ENCODE results near the gene TOM1L1.

The TOM1L1 gene

GRCh38 chr17:54876656-54877195 lies 23.9 kb upstream of the TOM1L1 start:
- H3K4me1 ChIP-seq (ENCODE audit: control insufficient read depth, insufficient read depth, low read length) = 0 out of 2 replicates have a peak, but pooled peaks cover 7% of the 10 kb centered on the region
- no peak overlapping the region for H3K4me3 ChIP-seq (ENCODE audit: low read depth, low read length)
- H3K27me3 ChIP-seq (ENCODE audit: control insufficient read depth, insufficient read depth, low read length) = no peaks in the 10 kb centered on the region
- H3K27ac ChIP-seq (ENCODE audit: low read depth, low read length) = no peak overlapping the region
- peaks cover 9% of the 10 kb centered on the region; the same call in 1 of the 2 replicates for H3K9me3 ChIP-seq (ENCODE audit: control insufficient read depth, insufficient read depth, low read depth, low read length)
- no peak overlapping the region for H3K9ac ChIP-seq (ENCODE audit: low read length)
- H3K36me3 ChIP-seq (ENCODE audit: control insufficient read depth, insufficient read depth, low read length) = no peaks in the 10 kb centered on the region

GRCh38 chr17:54881255-54881972 lies 19.2 kb upstream of the TOM1L1 start:
- peaks cover 9% of the 10 kb centered on the region; the same call in 1 of the 2 replicates for H3K9me3 ChIP-seq (ENCODE audit: control insufficient read depth, insufficient read depth, low read depth, low read length)
- no peaks in the 10 kb centered on the region for H3K27me3 ChIP-seq (ENCODE audit: control insufficient read depth, insufficient read depth, low read length)
- no peaks in the 10 kb centered on the region for H3K36me3 ChIP-seq (ENCODE audit: control insufficient read depth, insufficient read depth, low read length)
- no peak overlapping the region for H3K9ac ChIP-seq (ENCODE audit: low read length)
- H3K27ac ChIP-seq (ENCODE audit: low read depth, low read length) = no peak overlapping the region
- no peak overlapping the region for H3K4me3 ChIP-seq (ENCODE audit: low read depth, low read length)
- 0 out of 2 replicates have a peak, but pooled peaks cover 2% of the 10 kb centered on the region for H3K4me1 ChIP-seq (ENCODE audit: control insufficient read depth, insufficient read depth, low read length)

- H3K27ac ChIP-seq (ENCODE audit: low read depth, low read length) = no peak overlapping the region
- no peaks in the 10 kb centered on the region for H3K4me1 ChIP-seq (ENCODE audit: control insufficient read depth, insufficient read depth, low read length)
- no peak overlapping the region for H3K4me3 ChIP-seq (ENCODE audit: low read depth, low read length)
- H3K36me3 ChIP-seq (ENCODE audit: control insufficient read depth, insufficient read depth, low read length) = no peaks in the 10 kb centered on the region
- 0 out of 2 replicates have a peak, but pooled peaks cover 4% of the 10 kb centered on the region for H3K9me3 ChIP-seq (ENCODE audit: control insufficient read depth, insufficient read depth, low read depth, low read length)
- H3K27me3 ChIP-seq (ENCODE audit: control insufficient read depth, insufficient read depth, low read length) = no peaks in the 10 kb centered on the region
- H3K9ac ChIP-seq (ENCODE audit: low read length) = no peak overlapping the region
Measured at GRCh38 chr17:54882371-54882770, 18.3 kb upstream of the TOM1L1 start.

- Histone ChIP-seq H3K27ac (ENCODE audit: low read depth, low read length) (no peak overlapping the region), H3K36me3 (ENCODE audit: control insufficient read depth, insufficient read depth, low read length) (no peaks in the 10 kb centered on the region), H3K27me3 (ENCODE audit: control insufficient read depth, insufficient read depth, low read length) (no peaks in the 10 kb centered on the region), H3K9me3 (ENCODE audit: control insufficient read depth, insufficient read depth, low read depth, low read length) (no peaks in the 10 kb centered on the region), H3K4me3 (ENCODE audit: low read depth, low read length) (no peak overlapping the region), H3K4me1 (ENCODE audit: control insufficient read depth, insufficient read depth, low read length) (no peaks in the 10 kb centered on the region), H3K9ac (ENCODE audit: low read length) (no peak overlapping the region)
Measured at GRCh38 chr17:54882950-54883349, 17.7 kb upstream of the TOM1L1 start.

GRCh38 chr17:54883939-54884338 lies 16.7 kb upstream of the TOM1L1 start:
- Histone ChIP-seq H3K9me3 (ENCODE audit: control insufficient read depth, insufficient read depth, low read depth, low read length) (no peaks in the 10 kb centered on the region), H3K9ac (ENCODE audit: low read length) (no peak overlapping the region), H3K4me1 (ENCODE audit: control insufficient read depth, insufficient read depth, low read length) (no peaks in the 10 kb centered on the region), H3K27me3 (ENCODE audit: control insufficient read depth, insufficient read depth, low read length) (no peaks in the 10 kb centered on the region), H3K36me3 (ENCODE audit: control insufficient read depth, insufficient read depth, low read length) (no peaks in the 10 kb centered on the region), H3K4me3 (ENCODE audit: low read depth, low read length) (no peak overlapping the region), H3K27ac (ENCODE audit: low read depth, low read length) (no peak overlapping the region)

- H3K4me3 ChIP-seq (ENCODE audit: low read depth, low read length) = no peak overlapping the region
- no peak overlapping the region for H3K9ac ChIP-seq (ENCODE audit: low read length)
- H3K36me3 ChIP-seq (ENCODE audit: control insufficient read depth, insufficient read depth, low read length) = no peaks in the 10 kb centered on the region
- H3K27ac ChIP-seq (ENCODE audit: low read depth, low read length) = no peak overlapping the region
- H3K27me3 ChIP-seq (ENCODE audit: control insufficient read depth, insufficient read depth, low read length) = no peaks in the 10 kb centered on the region
- H3K4me1 ChIP-seq (ENCODE audit: control insufficient read depth, insufficient read depth, low read length) = peaks cover 3% of the 10 kb centered on the region
- no peaks in the 10 kb centered on the region for H3K9me3 ChIP-seq (ENCODE audit: control insufficient read depth, insufficient read depth, low read depth, low read length)
Measured at GRCh38 chr17:54887787-54888186, 12.9 kb upstream of the TOM1L1 start.

- Histone ChIP-seq H3K4me3 (ENCODE audit: low read depth, low read length) (no peak overlapping the region), H3K36me3 (ENCODE audit: control insufficient read depth, insufficient read depth, low read length) (no peaks in the 10 kb centered on the region), H3K27ac (ENCODE audit: low read depth, low read length) (no peak overlapping the region), H3K9me3 (ENCODE audit: control insufficient read depth, insufficient read depth, low read depth, low read length) (no peaks in the 10 kb centered on the region), H3K4me1 (ENCODE audit: control insufficient read depth, insufficient read depth, low read length) (peaks cover 3% of the 10 kb centered on the region), H3K9ac (ENCODE audit: low read length) (no peak overlapping the region), H3K27me3 (ENCODE audit: control insufficient read depth, insufficient read depth, low read length) (no peaks in the 10 kb centered on the region)
Measured at GRCh38 chr17:54888254-54888653, 12.4 kb upstream of the TOM1L1 start.

GRCh38 chr17:54888981-54889380 lies 11.7 kb upstream of the TOM1L1 start:
- Histone ChIP-seq H3K4me1 (ENCODE audit: control insufficient read depth, insufficient read depth, low read length) (peaks cover 3% of the 10 kb centered on the region), H3K4me3 (ENCODE audit: low read depth, low read length) (no peak overlapping the region), H3K27ac (ENCODE audit: low read depth, low read length) (no peak overlapping the region), H3K36me3 (ENCODE audit: control insufficient read depth, insufficient read depth, low read length) (no peaks in the 10 kb centered on the region), H3K9me3 (ENCODE audit: control insufficient read depth, insufficient read depth, low read depth, low read length) (no peaks in the 10 kb centered on the region), H3K27me3 (ENCODE audit: control insufficient read depth, insufficient read depth, low read length) (no peaks in the 10 kb centered on the region), H3K9ac (ENCODE audit: low read length) (no peak overlapping the region)

- H3K27ac ChIP-seq (ENCODE audit: low read depth, low read length) = no peak overlapping the region
- no peak overlapping the region for H3K4me3 ChIP-seq (ENCODE audit: low read depth, low read length)
- H3K9ac ChIP-seq (ENCODE audit: low read length) = no peak overlapping the region
Measured at GRCh38 chr17:54891176-54891821, 9.4 kb upstream of the TOM1L1 start.

GRCh38 chr17:54892360-54892759 lies 8.3 kb upstream of the TOM1L1 start:
- Histone ChIP-seq H3K4me1 (ENCODE audit: control insufficient read depth, insufficient read depth, low read length) (peaks cover 3% of the 10 kb centered on the region), H3K4me3 (ENCODE audit: low read depth, low read length) (no peak overlapping the region), H3K9me3 (ENCODE audit: control insufficient read depth, insufficient read depth, low read depth, low read length) (no peaks in the 10 kb centered on the region), H3K27ac (ENCODE audit: low read depth, low read length) (no peak overlapping the region), H3K27me3 (ENCODE audit: control insufficient read depth, insufficient read depth, low read length) (no peaks in the 10 kb centered on the region), H3K9ac (ENCODE audit: low read length) (no peak overlapping the region), H3K36me3 (ENCODE audit: control insufficient read depth, insufficient read depth, low read length) (no peaks in the 10 kb centered on the region)

More at GRCh38 chr17:54891176-54891821, 9.4 kb upstream of the TOM1L1 start:
- Histone ChIP-seq H3K27me3 (ENCODE audit: control insufficient read depth, insufficient read depth, low read length) (no peaks in the 10 kb centered on the region), H3K9me3 (ENCODE audit: control insufficient read depth, insufficient read depth, low read depth, low read length) (no peaks in the 10 kb centered on the region), H3K4me1 (ENCODE audit: control insufficient read depth, insufficient read depth, low read length) (peaks cover 3% of the 10 kb centered on the region), H3K36me3 (ENCODE audit: control insufficient read depth, insufficient read depth, low read length) (no peaks in the 10 kb centered on the region)

- Histone ChIP-seq H3K9ac (ENCODE audit: low read length) (no peak overlapping the region), H3K4me3 (ENCODE audit: low read depth, low read length) (no peak overlapping the region), H3K9me3 (ENCODE audit: control insufficient read depth, insufficient read depth, low read depth, low read length) (no peaks in the 10 kb centered on the region), H3K36me3 (ENCODE audit: control insufficient read depth, insufficient read depth, low read length) (peaks cover 2% of the 10 kb centered on the region; the same call in 1 of the 2 replicates), H3K27ac (ENCODE audit: low read depth, low read length) (no peak overlapping the region), H3K27me3 (ENCODE audit: control insufficient read depth, insufficient read depth, low read length) (no peaks in the 10 kb centered on the region), H3K4me1 (ENCODE audit: control insufficient read depth, insufficient read depth, low read length) (peaks cover 33% of the 10 kb centered on the region)
Measured at GRCh38 chr17:54898576-54898975, 2.1 kb upstream of the TOM1L1 start.
